Coronary artery (tissue), 2 donors: ENCODE results near the gene SP100.

Source experiments
- DNase-seq: peaks from one replicate; pipeline ENCODE4 v3.0.0-alpha.2; 2017; ENCODE audit warnings: low spot score
- H3K27ac ChIP-seq, 2 donors: fragments of 200-600 bp; sonication (generic); one replicate each; pipeline ENCODE4 v1.5.1; 2016 to 2019
- H3K4me3 ChIP-seq: fragments of 200-600 bp; sonication (generic); 2 replicates; pipeline ENCODE4 v1.5.1; 2016; ENCODE audit warnings: mild to moderate bottlenecking, moderate library complexity
- CTCF ChIP-seq: fragments of 200-600 bp; sonication (generic); IDR thresholded peaks from one replicate; pipeline ENCODE4 v1.5.1; 2019; ENCODE audit warnings: antibody characterized with exemption

Gene SP100

GRCh38 chr2:230503798-230504197 lies 87.8 kb downstream of the SP100 start:
- H3K4me3 ChIP-seq: no peak overlapping the region
- DNase-seq: no peak
- H3K27ac ChIP-seq: no peak overlapping the region
- TF ChIP-seq CTCF: no peak

GRCh38 chr2:230505162-230505561 lies 89.2 kb downstream of the SP100 start:
- DNase-seq: no peak
- no peak overlapping the region for H3K27ac ChIP-seq
- no peak overlapping the region for H3K4me3 ChIP-seq
- no peak for TF ChIP-seq CTCF

- no peak overlapping the region for H3K27ac ChIP-seq
Measured at GRCh38 chr2:230512955-230513748, 97.2 kb downstream of the SP100 start.

GRCh38 chr2:230520061-230520874 lies 104.3 kb downstream of the SP100 start:
- no peak for DNase-seq
- no peak overlapping the region for H3K27ac ChIP-seq
- no peak for TF ChIP-seq CTCF
- no peak overlapping the region for H3K4me3 ChIP-seq

More at GRCh38 chr2:230512955-230513748, 97.2 kb downstream of the SP100 start:
- no peak overlapping the region for H3K4me3 ChIP-seq
- no peak for DNase-seq
- TF ChIP-seq CTCF: no peak

- Histone ChIP-seq H3K27ac (no peak overlapping the region), H3K4me3 (no peak overlapping the region)
- TF ChIP-seq CTCF: no peak
- no peak for DNase-seq
Measured at GRCh38 chr2:230520875-230521155, 104.8 kb downstream of the SP100 start.

GRCh38 chr2:230521386-230521785 lies 105.4 kb downstream of the SP100 start:
- no peak overlapping the region for H3K27ac ChIP-seq
- no peak for TF ChIP-seq CTCF

GRCh38 chr2:230525682-230526081 lies 109.7 kb downstream of the SP100 start:
- DNase-seq: no peak
- no peak for TF ChIP-seq CTCF
- no peak overlapping the region for H3K27ac ChIP-seq
- no peak overlapping the region for H3K4me3 ChIP-seq

More at GRCh38 chr2:230521386-230521785, 105.4 kb downstream of the SP100 start:
- H3K4me3 ChIP-seq: no peak overlapping the region
- DNase-seq: no peak
